Measurements from ENCODE around the gene PEAR1.

PEAR1 gene

GRCh38 chr1:156860113-156860627, 33.3 kb upstream of the PEAR1 start:
- peak in 1 of 2 donors; percentile 42 for DNase-seq

DNA sequence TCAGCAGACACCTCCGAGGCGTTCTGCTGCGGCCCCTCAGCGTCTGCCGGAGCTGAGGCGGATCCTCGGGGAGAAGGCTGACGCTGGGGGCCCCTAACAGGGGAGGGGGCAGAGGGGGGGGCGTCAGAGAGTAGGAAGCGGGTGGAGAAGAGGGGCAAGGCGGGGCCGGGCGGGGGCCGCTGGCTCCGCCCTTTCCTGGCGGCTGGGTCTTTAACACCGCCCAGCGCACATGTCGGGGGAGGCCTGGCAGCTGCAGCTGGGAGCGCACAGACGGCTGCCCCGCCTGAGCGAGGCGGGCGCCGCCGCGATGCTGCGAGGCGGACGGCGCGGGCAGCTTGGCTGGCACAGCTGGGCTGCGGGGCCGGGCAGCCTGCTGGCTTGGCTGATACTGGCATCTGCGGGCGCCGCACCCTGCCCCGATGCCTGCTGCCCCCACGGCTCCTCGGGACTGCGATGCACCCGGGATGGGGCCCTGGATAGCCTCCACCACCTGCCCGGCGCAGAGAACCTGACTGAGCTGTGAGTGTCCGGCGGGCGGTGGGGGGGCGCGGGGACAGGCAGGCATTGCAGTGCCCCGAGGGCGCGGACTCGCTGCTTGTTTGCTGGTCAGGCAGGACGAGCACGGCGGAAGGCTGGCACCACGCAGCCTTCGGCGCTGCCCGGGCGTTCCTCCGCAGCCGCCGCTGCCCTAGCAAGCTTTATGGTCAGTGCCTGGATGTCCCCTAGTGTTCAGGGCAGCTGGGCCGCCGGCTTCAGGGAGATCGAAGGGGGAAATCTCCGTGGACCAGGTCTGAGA, 32.7 kb upstream of the PEAR1 start, which contains the start of gene NTRK1:
TSS of gene NTRK1 (plus strand) at position 238 of the 796 bp plus-strand sequence. CDS start at position 308, 70 bp downstream.
- DNase-seq, result no peak

- no peak for DNase-seq
Measured at GRCh38 chr1:156862584-156862983, 30.9 kb upstream of the PEAR1 start.

GRCh38 chr1:156862997-156863599, 30.4 kb upstream of the PEAR1 start:
- no peak for DNase-seq

- no peak for DNase-seq
Measured at GRCh38 chr1:156863631-156864030, 29.9 kb upstream of the PEAR1 start.

DNA sequence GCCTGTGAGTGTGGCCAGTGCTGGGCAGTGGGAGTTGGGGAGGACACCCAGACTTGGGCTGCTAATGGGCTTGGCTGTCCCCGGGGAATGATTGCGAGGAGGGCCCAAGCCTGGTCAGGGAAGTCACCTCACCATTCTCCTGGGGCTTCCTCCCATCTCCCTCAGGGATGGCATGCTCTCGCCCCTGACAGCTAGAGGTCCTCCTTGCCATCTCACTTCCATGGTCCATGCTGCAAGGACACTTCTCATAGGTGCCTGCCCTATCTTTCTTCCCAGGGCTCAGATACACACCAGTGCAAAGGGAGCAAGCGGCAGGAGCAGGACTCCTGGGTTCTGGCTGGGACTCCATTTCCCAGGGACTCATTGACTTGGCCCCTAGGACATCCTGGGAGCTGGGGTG, 28.7 kb upstream of the PEAR1 start:
- DNase-seq, result no peak

DNA sequence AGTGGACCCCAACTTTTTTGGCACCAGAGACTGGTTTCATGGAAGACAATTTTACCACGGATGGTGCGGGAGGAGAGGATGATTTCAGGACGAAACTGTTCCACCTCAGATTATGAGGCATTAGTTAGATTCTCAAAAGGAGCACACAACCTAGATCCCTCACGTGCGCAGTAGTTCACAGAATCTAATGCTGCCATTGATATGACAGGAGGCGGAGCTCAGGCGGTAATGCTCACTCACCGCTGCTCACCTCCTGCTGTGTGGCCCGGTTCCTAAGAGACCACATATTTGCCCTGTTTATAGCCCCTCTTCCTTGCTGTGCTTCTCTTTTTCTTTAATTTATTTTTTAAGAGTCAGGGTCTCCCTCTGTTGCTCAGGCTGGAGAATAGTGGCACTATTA, 28.3 kb upstream of the PEAR1 start:
- no peak for DNase-seq

DNA sequence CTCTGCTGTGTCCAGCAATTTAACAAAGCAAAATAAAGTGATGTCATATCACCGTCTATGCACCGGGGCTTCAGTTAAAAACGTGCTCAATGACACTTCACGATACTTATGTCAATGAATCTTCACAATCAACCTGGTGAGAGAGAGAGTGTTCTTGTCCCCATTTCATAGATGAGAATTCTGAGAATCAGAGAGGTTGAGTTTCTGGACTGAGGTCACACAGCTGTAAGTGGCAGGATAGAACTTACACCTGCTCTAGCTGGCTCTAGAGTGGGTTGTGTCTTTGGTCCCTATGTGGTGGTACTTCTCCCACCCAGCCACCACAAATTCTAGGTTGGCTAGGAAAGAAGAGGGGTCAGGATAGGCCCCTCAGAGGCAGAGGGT, 27.7 kb upstream of the PEAR1 start:
- no peak for DNase-seq

DNA sequence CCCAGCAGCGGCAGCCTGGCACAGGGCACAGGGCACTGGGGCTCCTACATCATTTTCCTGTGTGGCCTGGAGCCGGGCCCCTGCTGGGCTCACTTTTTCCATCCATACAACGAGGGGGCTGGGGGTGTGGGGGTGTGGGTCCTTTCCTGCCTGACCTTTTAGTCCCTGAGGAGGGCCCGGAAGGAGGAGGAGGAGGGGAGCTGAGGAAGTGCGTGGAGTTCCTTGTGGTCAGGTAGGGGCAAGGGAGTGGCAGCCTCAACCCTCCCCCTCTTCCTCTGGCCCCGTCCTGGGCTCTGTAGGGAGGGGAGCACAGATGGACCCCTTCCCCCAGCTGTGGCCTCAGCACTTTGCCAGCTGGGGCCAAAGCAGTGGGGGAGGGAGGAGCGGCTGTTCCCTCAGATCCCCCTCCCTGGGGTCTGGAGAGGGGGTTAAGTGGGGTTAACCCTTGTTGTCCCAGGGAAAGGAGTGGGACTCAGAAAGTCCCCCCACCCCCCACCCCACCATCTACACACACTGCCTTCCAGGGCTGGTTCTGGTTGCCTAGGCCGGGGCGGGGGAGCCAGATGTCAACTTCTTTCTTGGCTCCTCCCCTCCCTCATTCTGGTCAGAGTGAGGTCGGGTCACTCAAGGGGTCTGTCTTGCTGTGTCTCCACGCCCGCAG, 27.1 kb upstream of the PEAR1 start:
- DNase-seq, result no peak

GRCh38 chr1:156868341-156868740, 25.2 kb upstream of the PEAR1 start:
- DNase-seq, result no peak

- no peak for DNase-seq
Measured at GRCh38 chr1:156869455-156869854, 24.1 kb upstream of the PEAR1 start.

- DNase-seq, result no peak
Measured at GRCh38 chr1:156873659-156874058, 19.9 kb upstream of the PEAR1 start.

- DNase-seq, result no peak
Measured at GRCh38 chr1:156874142-156874541, 19.4 kb upstream of the PEAR1 start.

GRCh38 chr1:156874572-156875340, 18.8 kb upstream of the PEAR1 start:
- no peak for DNase-seq

GRCh38 chr1:156875341-156875615, 18.2 kb upstream of the PEAR1 start:
- DNase-seq, result no peak

DNA sequence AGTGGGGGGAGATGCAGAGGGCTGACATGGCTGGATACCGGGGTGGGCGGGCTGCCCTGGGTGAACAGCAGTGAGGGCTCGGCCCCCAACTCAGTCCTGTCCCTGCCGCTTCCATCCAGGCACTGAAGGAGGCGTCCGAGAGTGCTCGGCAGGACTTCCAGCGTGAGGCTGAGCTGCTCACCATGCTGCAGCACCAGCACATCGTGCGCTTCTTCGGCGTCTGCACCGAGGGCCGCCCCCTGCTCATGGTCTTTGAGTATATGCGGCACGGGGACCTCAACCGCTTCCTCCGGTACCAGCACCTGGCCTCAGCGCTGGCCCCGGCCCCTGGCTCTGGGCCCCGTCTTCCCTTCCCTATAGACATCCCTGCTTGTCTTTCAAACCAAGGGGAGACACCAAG, 17.2 kb upstream of the PEAR1 start:
- no peak for DNase-seq

DNA sequence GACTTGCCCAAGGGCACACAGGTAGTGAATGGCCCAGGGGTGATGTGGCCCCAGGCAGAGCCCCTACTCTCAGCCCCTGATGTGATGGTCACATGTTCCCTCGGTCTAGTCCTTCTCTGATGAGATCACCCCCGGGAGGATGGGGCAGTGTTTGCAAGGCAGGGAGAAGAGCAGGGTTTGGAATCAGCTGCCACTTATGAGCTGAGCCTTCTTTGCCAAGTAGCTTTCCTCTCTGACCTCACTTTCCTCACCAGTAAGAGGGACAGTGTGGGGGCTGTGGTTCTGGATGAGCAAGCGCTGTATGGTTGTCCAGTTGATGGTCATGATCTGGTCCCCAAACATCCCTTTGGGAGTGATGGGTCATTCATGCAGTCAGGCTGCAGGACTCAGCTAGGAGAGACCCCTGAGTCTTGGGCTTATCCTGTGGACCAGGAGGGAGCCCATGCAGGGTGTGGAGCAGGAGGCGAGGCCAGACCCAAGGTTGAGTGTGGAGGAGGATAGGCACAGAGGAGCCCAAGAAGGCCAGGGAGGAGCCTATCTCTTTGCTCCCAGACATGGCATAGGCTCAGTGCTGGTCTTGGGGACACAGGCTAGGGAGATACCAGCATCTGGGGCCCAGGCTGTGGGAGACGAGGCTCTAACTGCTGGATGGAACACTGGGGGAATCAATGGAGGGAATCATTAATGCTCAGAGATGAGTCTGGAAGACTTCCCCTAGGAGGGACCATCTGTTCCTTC, 15.9 kb upstream of the PEAR1 start:
- no peak for DNase-seq

GRCh38 chr1:156879876-156880275, 13.6 kb upstream of the PEAR1 start:
- no peak for DNase-seq

DNA sequence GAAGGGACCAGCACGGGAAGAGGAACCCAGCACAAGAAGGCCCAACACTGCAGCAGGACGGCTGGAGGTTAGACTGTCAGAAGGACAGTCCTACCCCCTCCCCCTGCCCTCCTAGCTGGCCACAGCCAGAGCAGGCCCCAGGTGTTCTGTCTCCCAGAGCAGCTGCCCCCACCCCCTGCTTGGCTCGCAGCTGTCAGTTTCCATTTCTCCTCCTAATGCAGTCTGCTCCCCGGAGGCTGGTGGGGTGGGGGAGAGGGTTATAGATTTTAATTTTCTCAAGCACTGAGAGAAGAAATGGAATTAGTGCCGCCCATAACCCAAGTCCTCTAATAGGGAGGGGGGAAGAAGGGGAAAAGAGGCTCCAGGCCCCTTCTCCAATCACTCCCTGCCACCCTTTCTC, 13.0 kb upstream of the PEAR1 start:
- no peak for DNase-seq

- DNase-seq, result no peak
Measured at GRCh38 chr1:156881101-156881500, 12.4 kb upstream of the PEAR1 start.

GRCh38 chr1:156881663-156882062, 11.9 kb upstream of the PEAR1 start:
- no peak for DNase-seq

DNA sequence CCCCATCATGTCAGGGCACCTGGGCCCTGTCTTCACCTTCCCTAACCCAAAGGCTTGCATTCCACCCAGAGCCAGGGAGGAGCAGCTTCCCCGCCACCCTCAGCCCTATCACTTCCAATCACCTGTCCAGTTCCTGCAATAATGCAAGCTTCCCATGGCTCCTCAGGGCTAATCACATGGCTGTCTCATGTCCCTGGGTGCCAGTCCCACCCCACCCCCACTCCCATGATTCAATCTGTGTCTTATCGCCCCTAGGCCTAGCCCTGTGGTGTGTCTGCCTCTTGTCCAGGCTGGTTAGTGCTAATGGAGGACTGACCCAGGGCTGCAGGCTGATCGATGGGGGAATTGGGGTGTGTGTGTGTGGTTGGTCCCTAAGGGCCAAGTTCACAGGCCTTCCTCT, 11.0 kb upstream of the PEAR1 start:
- DNase-seq, result no peak

DNA sequence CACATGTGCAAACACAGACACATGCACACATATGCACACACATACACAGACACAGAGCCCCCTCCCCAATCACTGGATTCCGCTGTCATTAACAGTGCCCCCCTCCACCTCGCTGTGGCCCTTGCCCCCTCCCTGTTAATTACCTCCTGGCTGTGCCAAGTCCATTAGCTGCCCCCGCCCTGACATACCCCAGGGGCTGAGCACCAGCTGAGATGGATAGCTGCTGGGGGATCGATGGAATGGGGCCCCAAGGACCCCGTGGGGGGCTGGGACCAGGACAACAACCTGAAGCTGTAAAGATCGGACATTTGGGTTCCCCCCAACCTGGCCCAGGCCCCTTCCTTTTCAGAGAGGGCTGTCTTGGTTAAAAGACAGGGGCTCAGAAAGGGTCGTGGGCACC, 9.6 kb upstream of the PEAR1 start:
- no peak for DNase-seq
